Measurements from ENCODE around the gene SNX17.
A peak's percentile ranks its signal among the peaks of the same experiment; 100 is the strongest.
"Not testable (repeated sequence)": the region's sequence is repeated elsewhere in the genome, so short reads cannot be mapped to it uniquely, and the experiment has no call there.

Gene SNX17

GRCh38 chr2:27398962-27399361, 28.5 kb downstream of the SNX17 start:
- DNase-seq (ENCODE audit: low read depth in 2 of 2) = no peak

GRCh38 chr2:27400348-27401135, 30.1 kb downstream of the SNX17 start:
- no peak for DNase-seq (ENCODE audit: low read depth in 2 of 2)

DNA sequence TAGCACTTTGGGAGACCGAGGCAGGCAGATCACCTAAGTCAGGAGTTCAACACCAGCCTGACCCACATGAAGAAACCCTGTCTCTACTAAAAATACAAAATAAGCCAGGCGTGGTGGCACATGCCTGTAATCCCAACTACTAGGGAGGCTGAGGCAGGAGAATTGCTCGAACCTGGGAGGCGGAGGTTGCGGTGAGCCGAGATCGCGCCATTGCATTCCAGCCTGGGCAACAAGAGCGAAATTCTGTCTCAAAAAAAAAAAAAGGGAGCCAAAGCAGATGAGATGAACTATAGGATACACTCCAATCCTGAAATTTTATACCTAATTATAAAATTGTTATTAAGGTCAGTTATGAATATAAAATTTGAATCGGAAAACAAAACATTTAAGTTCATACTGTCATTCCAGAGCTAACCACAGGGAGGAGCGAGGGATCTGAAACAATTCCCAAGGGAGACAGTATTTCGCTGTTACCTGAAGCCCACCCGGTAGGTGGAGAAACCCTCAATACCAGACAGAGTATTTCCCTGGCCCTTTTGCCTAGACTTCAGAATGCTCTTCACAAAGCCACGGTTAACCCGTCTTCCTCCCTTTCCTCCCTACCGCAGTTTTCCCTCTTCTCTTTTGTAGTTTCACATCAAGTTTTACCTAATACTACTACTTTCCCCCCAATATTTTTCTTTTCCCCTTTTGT, 37.5 kb downstream of the SNX17 start:
- no peak for DNase-seq (ENCODE audit: low read depth in 2 of 2)

DNA sequence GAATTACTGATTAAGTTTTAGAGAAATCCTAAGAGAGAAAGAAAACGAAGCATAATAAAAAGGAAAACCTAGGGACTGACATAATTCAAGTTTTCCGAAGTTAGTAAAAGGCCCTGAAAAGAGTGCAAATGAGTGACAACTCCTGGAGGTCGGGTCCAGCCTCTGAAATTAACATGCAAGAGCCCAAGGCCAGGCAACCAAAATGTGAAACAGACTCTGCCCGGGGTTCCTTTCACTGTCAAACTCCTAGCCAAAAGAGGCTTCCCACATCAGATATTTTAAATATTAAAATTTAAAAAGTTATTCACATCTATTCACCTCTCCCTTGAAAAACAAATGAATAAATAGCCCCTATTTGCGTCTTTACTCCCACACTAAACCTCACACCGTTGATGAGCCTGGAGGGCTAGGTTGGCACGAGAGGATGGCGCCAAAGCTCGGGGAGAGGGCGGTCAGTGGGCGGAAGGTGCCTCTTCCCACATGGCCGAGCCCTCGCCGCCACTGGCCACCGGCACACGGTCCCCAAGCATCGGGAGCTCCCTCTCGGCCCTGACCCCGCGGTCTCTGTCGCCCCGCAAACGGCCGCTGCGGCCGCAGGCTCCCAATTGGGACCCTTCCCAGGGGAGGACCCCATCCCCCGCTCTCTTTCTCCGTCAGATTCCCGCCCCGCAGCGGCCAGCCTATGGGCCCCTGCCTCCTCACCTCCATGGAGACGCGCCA, 38.3 kb downstream of the SNX17 start:
- DNase-seq (ENCODE audit: low read depth in 2 of 2) = no peak

DNA sequence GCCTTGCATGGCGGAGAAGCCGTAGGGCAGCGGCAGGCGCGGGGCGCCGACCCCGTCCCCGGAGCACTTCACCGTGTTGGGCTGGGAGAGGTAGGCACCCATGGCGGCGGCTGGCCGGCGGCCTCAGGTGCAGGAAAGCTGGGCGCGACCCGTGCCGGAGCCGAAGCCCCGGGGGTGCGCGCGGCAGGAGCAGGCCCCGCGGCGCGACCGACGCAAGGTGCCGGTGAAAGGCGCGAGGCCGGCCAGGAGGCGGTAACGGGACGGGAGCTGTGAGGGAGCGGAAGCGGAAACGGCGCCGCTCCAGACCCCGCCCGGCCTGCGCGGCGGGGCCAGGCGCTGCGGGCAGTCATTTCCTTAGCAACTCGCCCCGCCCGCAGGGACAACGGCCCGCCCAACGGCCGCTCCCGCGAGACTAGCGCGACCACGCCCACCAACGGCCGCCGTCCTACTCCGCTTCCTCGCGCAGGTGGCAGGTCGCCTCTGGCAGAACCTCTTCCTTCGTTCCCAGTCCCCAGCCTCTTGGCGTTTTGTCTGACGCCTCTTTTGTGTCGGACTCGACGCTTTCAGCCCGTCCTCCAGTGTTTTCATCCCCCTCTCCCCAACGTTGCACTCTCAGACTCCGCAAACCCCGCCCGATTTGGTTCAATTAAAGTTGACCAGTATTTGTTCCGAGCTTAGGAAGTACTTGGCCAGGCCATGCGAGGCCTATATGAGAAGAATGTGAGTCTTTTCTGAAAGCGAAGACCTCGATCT, 39.1 kb downstream of the SNX17 start, which contains the start of gene PPM1G:
PPM1G (minus strand) TSS at position 271 of the 753 bp plus-strand sequence; CDS start at position 102, 169 bp downstream.
- peak; percentile 91 to 92 for DNase-seq (ENCODE audit: low read depth in 2 of 2)

GRCh38 chr2:27412419-27413152, 42.2 kb downstream of the SNX17 start:
- no peak for DNase-seq (ENCODE audit: low read depth in 2 of 2)

- DNase-seq (ENCODE audit: low read depth in 2 of 2) = no peak
Observed at GRCh38 chr2:27416151-27416550, 45.7 kb downstream of the SNX17 start.

- DNase-seq (ENCODE audit: low read depth in 2 of 2) = no peak
Observed at GRCh38 chr2:27420996-27421395, 50.6 kb downstream of the SNX17 start.

DNA sequence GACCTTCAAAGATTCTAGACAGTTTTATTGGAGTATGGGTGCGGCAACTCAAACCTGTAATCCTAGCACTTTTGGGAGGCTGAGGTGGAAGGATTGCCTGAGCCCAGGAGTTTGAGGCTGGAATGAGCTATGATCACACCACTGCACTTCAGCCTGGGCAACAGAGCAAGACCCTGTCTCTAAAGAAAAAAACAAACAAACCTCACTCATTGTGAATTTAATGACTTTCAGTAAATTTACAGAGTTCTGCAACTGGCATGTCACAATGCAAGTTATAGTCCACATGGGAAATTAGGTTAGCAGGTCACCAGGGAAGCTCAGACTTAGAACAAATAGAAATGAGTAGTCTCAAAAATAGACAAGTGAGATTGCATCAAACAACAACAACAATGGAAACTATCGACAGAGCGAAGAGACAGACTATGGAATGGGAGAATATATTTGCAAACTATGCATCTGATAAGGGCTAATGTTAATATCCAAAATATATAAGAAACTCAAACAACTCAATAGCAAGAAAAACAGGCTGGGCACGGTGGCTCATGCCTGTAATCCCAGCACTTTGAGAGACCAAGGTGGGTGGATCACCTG, 51.3 kb downstream of the SNX17 start:
- DNase-seq (ENCODE audit: low read depth in 2 of 2) = no peak

DNA sequence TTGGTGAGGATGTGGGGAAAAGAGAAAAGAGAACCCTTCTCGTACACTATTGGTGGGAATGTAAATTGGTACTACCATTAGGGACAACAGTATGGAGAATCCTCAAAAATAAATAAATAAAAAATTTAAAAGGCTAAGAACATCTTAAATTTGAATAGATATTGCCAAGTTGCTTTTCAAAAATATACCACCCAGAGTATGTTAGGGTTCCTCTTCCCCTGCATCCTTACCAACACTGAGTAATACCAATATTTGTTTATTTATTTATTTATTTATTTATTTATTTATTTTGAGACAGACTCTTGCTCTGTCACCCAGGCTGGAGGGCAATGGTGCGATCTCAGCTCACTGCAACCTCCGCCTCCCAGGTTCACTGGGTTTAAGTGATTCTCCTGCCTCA, 52.5 kb downstream of the SNX17 start:
- no peak for DNase-seq (ENCODE audit: low read depth in 2 of 2)

DNA sequence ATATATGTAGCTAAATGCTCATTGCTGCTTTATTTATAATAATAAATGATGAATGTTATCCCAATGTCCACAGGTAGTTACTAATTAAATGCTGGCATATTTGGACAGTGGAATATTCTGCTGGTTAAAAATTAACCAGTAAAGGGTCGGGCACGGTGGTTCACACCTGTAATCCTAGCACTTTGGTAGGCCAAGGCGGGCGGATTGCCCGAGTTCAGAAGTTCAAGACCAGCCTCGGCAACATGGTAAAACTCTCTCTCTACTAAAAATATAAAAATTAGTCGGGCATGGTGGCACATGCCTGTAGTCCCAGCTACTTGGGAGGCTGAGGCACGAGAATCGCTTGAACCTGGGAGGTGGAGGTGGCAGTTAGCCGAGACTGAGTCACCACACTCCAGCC, 54.6 kb downstream of the SNX17 start:
- not testable (repeated sequence) for DNase-seq (ENCODE audit: low read depth in 2 of 2)

All from activated CD8-positive, alpha-beta memory T cell treated with anti-CD3 and anti-CD28 coated beads for 4 hours (primary cell).